H9 (cell line): ENCODE measurements around the gene OR52E8. TPM values are rescaled to one million over a fixed set of nuclear protein-coding genes. Genes with fewer than 3 reads are reported as not detected.

Source experiments
- DNase-seq: peaks from one replicate; pipeline ENCODE4 v3.0.0-alpha.2; 2017
- H2AFZ ChIP-seq: one replicate; pipeline ENCODE4 v1.6.1; 2013; ENCODE audit warnings: mild to moderate bottlenecking, low read length, control low read depth, moderate library complexity
- H2AK5ac ChIP-seq: 2 replicates; pipeline ENCODE4 v1.6.1; 2013; ENCODE audit warnings: low read length, control low read depth, mixed read lengths; ENCODE audit not compliant: insufficient read length
- H2BK120ac ChIP-seq: one replicate; pipeline ENCODE4 v1.6.1; 2013; ENCODE audit warnings: low read depth, mild to moderate bottlenecking, low read length, control low read depth, inconsistent platforms; ENCODE audit not compliant: poor library complexity, severe bottlenecking
- H2BK12ac ChIP-seq: 2 replicates; pipeline ENCODE4 v1.6.1; 2013; ENCODE audit warnings: low read length, control low read depth, mixed read lengths, low read depth; ENCODE audit not compliant: insufficient read length
- H2BK15ac ChIP-seq: 2 replicates; pipeline ENCODE4 v1.6.1; 2013; ENCODE audit warnings: low read depth, low read length, control low read depth
- H2BK20ac ChIP-seq: one replicate; pipeline ENCODE4 v1.6.1; 2013; ENCODE audit warnings: low read depth, mild to moderate bottlenecking, low read length, control low read depth, inconsistent platforms; ENCODE audit not compliant: poor library complexity, severe bottlenecking
- H2BK5ac ChIP-seq: 2 replicates; pipeline ENCODE4 v1.6.1; 2013; ENCODE audit warnings: low read length, control low read depth, mixed read lengths; ENCODE audit not compliant: insufficient read length
- H3K14ac ChIP-seq: 2 replicates; pipeline ENCODE4 v1.6.1; 2013; ENCODE audit warnings: low read length, control low read depth; ENCODE audit not compliant: insufficient read depth
- H3K18ac ChIP-seq: 2 replicates; pipeline ENCODE4 v1.6.1; 2013; ENCODE audit warnings: low read depth, mild to moderate bottlenecking, mixed read lengths, low read length, control low read depth; ENCODE audit not compliant: insufficient read length
- H3K23ac ChIP-seq: 2 replicates; pipeline ENCODE4 v1.6.1; 2013; ENCODE audit warnings: low read length, control low read depth, mixed read lengths, low read depth; ENCODE audit not compliant: insufficient read length
- H3K23me2 ChIP-seq: 2 replicates; pipeline ENCODE4 v1.6.1; 2013; ENCODE audit warnings: low read depth, mild to moderate bottlenecking, mixed read lengths, low read length, control low read depth; ENCODE audit not compliant: insufficient read length, poor library complexity, severe bottlenecking
- H3K27ac ChIP-seq: 2 replicates; pipeline ENCODE4 v1.5.1; 2013; ENCODE audit warnings: low read length, control low read depth, mixed read lengths, low read depth; ENCODE audit not compliant: insufficient read length
- H3K27me3 ChIP-seq: 2 replicates; pipeline ENCODE4 v1.6.1; 2013; ENCODE audit warnings: low read length, control low read depth, inconsistent platforms; ENCODE audit not compliant: insufficient read depth
- H3K4ac ChIP-seq: 2 replicates; pipeline ENCODE4 v1.6.1; 2013; ENCODE audit warnings: low read depth, mild to moderate bottlenecking, control low read depth, inconsistent platforms, low read length, moderate library complexity
- H3K4me1 ChIP-seq: 2 replicates; pipeline ENCODE4 v1.6.1; 2013; ENCODE audit warnings: low read length, control low read depth, inconsistent platforms; ENCODE audit not compliant: insufficient read depth
- H3K4me2 ChIP-seq: 2 replicates; pipeline ENCODE4 v1.6.1; 2013; ENCODE audit warnings: low read length, control low read depth, mixed read lengths; ENCODE audit not compliant: insufficient read length, insufficient read depth
- H3K56ac ChIP-seq: 2 replicates; pipeline ENCODE4 v1.6.1; 2013; ENCODE audit warnings: low read depth, mild to moderate bottlenecking, mixed read lengths, low read length, control low read depth; ENCODE audit not compliant: insufficient read length
- H3K79me1 ChIP-seq: 2 replicates; pipeline ENCODE4 v1.6.1; 2013; ENCODE audit warnings: low read depth, mild to moderate bottlenecking, moderate library complexity, low read length, control low read depth, inconsistent platforms; ENCODE audit not compliant: insufficient read depth, poor library complexity, severe bottlenecking
- H3K79me2 ChIP-seq: 2 replicates; pipeline ENCODE4 v1.6.1; 2013; ENCODE audit warnings: low read length, control low read depth, inconsistent platforms; ENCODE audit not compliant: insufficient read depth
- H3K9ac ChIP-seq: 2 replicates; pipeline ENCODE4 v1.6.1; 2013; ENCODE audit warnings: low read length, control low read depth, mixed read lengths; ENCODE audit not compliant: insufficient read length; ENCODE audit errors: extremely low read depth
- H3K9me3 ChIP-seq: one replicate; pipeline ENCODE4 v1.6.1; 2013; ENCODE audit warnings: low read depth, low read length, inconsistent platforms; ENCODE audit not compliant: control insufficient read depth
- H3T11ph ChIP-seq: one replicate; pipeline ENCODE4 v1.6.1; 2013; ENCODE audit warnings: mild to moderate bottlenecking, low read length, control low read depth, inconsistent platforms
- H4K20me1 ChIP-seq: one replicate; pipeline ENCODE4 v1.6.1; 2013; ENCODE audit not compliant: control insufficient read depth, insufficient read length, insufficient read depth
- H4K5ac ChIP-seq: 2 replicates; pipeline ENCODE4 v1.6.1; 2013; ENCODE audit warnings: low read depth, mild to moderate bottlenecking, mixed read lengths, low read length, control low read depth; ENCODE audit not compliant: insufficient read length
- H4K8ac ChIP-seq: replicated peaks from 2 replicates; pipeline ENCODE4 v1.6.1; 2013; ENCODE audit warnings: low read length, control low read depth, mixed read lengths, low read depth; ENCODE audit not compliant: insufficient read length
- H4K91ac ChIP-seq: 2 replicates; pipeline ENCODE4 v1.6.1; 2013; ENCODE audit warnings: low read depth, mild to moderate bottlenecking, moderate library complexity, mixed read lengths, low read length, control low read depth; ENCODE audit not compliant: insufficient read length
- H3K27ac Mint-ChIP-seq, 3 experiments: 2 replicates in 2 of 3; 3 replicates in 1 of 3; pipeline ENCODE4 v1.8.0; 2020 to 2021; ENCODE audit warnings: mixed read lengths in 3 of 3, mild to moderate bottlenecking in 1 of 3, moderate library complexity in 1 of 3
- H3K27me3 Mint-ChIP-seq: 2 replicates; pipeline ENCODE4 v1.8.0; 2021; ENCODE audit warnings: low read depth, mild to moderate bottlenecking, moderate library complexity, mixed read lengths
- H3K36me3 Mint-ChIP-seq, 3 experiments: 2 replicates in 2 of 3; 3 replicates in 1 of 3; pipeline ENCODE4 v1.8.0; 2020 to 2021; ENCODE audit warnings: low read depth in 3 of 3, mixed read lengths in 3 of 3; ENCODE audit not compliant: insufficient read depth in 1 of 3
- H3K4me1 Mint-ChIP-seq, 2 experiments: 2 replicates each; pipeline ENCODE4 v1.8.0; 2020; ENCODE audit warnings: mixed read lengths in 2 of 2
- H3K4me3 Mint-ChIP-seq, 2 experiments: 2 replicates in 1 of 2; 3 replicates in 1 of 2; pipeline ENCODE4 v1.8.0; 2020 to 2021; ENCODE audit warnings: mild to moderate bottlenecking in 2 of 2, mixed read lengths in 2 of 2, moderate library complexity in 1 of 2
- H3K9me3 Mint-ChIP-seq, 2 experiments: 2 replicates in 1 of 2; 3 replicates in 1 of 2; pipeline ENCODE4 v1.8.0; 2020; ENCODE audit warnings: mild to moderate bottlenecking in 2 of 2, mixed read lengths in 2 of 2, moderate library complexity in 1 of 2
- CTCF ChIP-seq: fragments of 200-600 bp; sonication (generic); conservative IDR thresholded peaks from 3 replicates; pipeline ENCODE4 v1.8.0; 2021; ENCODE audit warnings: antibody characterized with exemption, mild to moderate bottlenecking
- WGBS: extraction: QIAGEN DNeasy Blood & Tissue Kit; methylation state at CpG from one replicate; pipeline ENCODE4 v1.1.7; 2013; ENCODE audit warnings: missing lambda C conversion rate, low lambda C conversion rate, mixed read lengths; ENCODE audit not compliant: insufficient read length; ENCODE audit errors: extremely low coverage; 5-methylcytosine and 5-hydroxymethylcytosine counted together
- total RNA-seq: library from RNA; stranded (reverse); gene quantifications from 2 replicates; pipeline ENCODE4 v1.2.1, GENCODE V29; 2021

Gene OR52E8
- total RNA-seq, 1 experiment from 2014 or later = not detected

- Histone ChIP-seq H3K79me1 (no peaks in the 10 kb centered on the region), H2AK5ac (no peak within 1 kb of the TSS), H3K9ac (no peak within 1 kb of the TSS), H4K8ac (no peak within 1 kb of the TSS), H3K23ac (no peak within 1 kb of the TSS), H3K14ac (no peak within 1 kb of the TSS), H3K27me3 (no peaks in the 10 kb centered on the region), H3K18ac (no peak within 1 kb of the TSS), H3T11ph (no peak within 1 kb of the TSS), H3K56ac (no peak within 1 kb of the TSS), H4K20me1 (no peaks in the 10 kb centered on the region), H4K5ac (no peak within 1 kb of the TSS), H3K4me1 (no peaks in the 10 kb centered on the region), H2BK15ac (no peak within 1 kb of the TSS), H3K23me2 (no peaks in the 10 kb centered on the region), H2AFZ (no peak within 1 kb of the TSS), H2BK120ac (no peak within 1 kb of the TSS), H4K91ac (no peak within 1 kb of the TSS), H3K9me3 (no peaks in the 10 kb centered on the region), H3K79me2 (no peaks in the 10 kb centered on the region), H2BK12ac (no peak within 1 kb of the TSS), H3K4ac (no peak within 1 kb of the TSS), H2BK5ac (no peak within 1 kb of the TSS), H3K27ac (no peak within 1 kb of the TSS), H2BK20ac (no peak within 1 kb of the TSS), H3K4me2 (no peak within 1 kb of the TSS)
- TF ChIP-seq CTCF = no peak
- Mint-ChIP-seq H3K4me1 (peaks cover 0 to under 1% of the 10 kb centered on the region in 2 experiments; a peak in 2 of 4 replicates), H3K36me3 (no peaks in the 10 kb centered on the region), H3K27me3 (no peaks in the 10 kb centered on the region), H3K9me3 (no peaks in the 10 kb centered on the region), H3K4me3 (no peak within 1 kb of the TSS), H3K27ac (no peak within 1 kb of the TSS)
- DNase-seq = no peak
- no CpG with 5 or more reads among the region's 3 CpGs for WGBS
Measured at GRCh38 chr11:5892908-5893307, 35.4 kb upstream of the OR52E8 start, which contains the start of gene OR52E5. TSS of gene OR52E5 (plus strand) at chr11:5893208. CDS start at chr11:5900777, 7,569 bp downstream.
